Measurements from ENCODE around the gene PEF1.
A peak's percentile ranks its signal among the peaks of the same experiment; 100 is the strongest.

PEF1 gene

GRCh38 chr1:31640964-31641363 is 3.7 kb downstream of the PEF1 start:
- in situ Hi-C loops (cut with MboI; ENCODE audit: low pct_unique_long_range_greater_than_20kb, low sequenced_read_pairs), result no loop called here
- DNase-seq, result no peak

GRCh38 chr1:31640179-31640578 is 4.5 kb downstream of the PEF1 start:
- in situ Hi-C loops (cut with MboI; ENCODE audit: low pct_unique_long_range_greater_than_20kb, low sequenced_read_pairs), result no loop called here
- DNase-seq, result no peak

GRCh38 chr1:31639543-31639942 is 5.1 kb downstream of the PEF1 start:
- no peak for DNase-seq
- in situ Hi-C loops (cut with MboI; ENCODE audit: low pct_unique_long_range_greater_than_20kb, low sequenced_read_pairs), result no loop called here

GRCh38 chr1:31637915-31638673 is 6.6 kb downstream of the PEF1 start:
- in situ Hi-C loops (cut with MboI; ENCODE audit: low pct_unique_long_range_greater_than_20kb, low sequenced_read_pairs), result no loop called here
- DNase-seq, result no peak

- DNase-seq, result peak; percentile 43
- in situ Hi-C loops (cut with MboI; ENCODE audit: low pct_unique_long_range_greater_than_20kb, low sequenced_read_pairs), result no loop called here
These were observed 11.6 kb downstream of the PEF1 start for GRCh38 chr1:31633117-31633516.

- in situ Hi-C loops (cut with MboI; ENCODE audit: low pct_unique_long_range_greater_than_20kb, low sequenced_read_pairs), result no loop called here
- DNase-seq, result no peak
These were observed 12.0 kb downstream of the PEF1 start for GRCh38 chr1:31632649-31633048.

- DNase-seq, result no peak
- in situ Hi-C loops (cut with MboI; ENCODE audit: low pct_unique_long_range_greater_than_20kb, low sequenced_read_pairs), result no loop called here
These were observed 15.6 kb downstream of the PEF1 start for GRCh38 chr1:31628931-31629556.

- in situ Hi-C loops (cut with MboI; ENCODE audit: low pct_unique_long_range_greater_than_20kb, low sequenced_read_pairs), result no loop called here
- DNase-seq, result no peak
These were observed 16.6 kb downstream of the PEF1 start for GRCh38 chr1:31627930-31628559.

GRCh38 chr1:31627301-31627929 is 17.3 kb downstream of the PEF1 start:
- DNase-seq, result no peak
- in situ Hi-C loops (cut with MboI; ENCODE audit: low pct_unique_long_range_greater_than_20kb, low sequenced_read_pairs), result no loop called here

- in situ Hi-C loops (cut with MboI; ENCODE audit: low pct_unique_long_range_greater_than_20kb, low sequenced_read_pairs), result no loop called here
These were observed 18.2 kb downstream of the PEF1 start for GRCh38 chr1:31626223-31627207.

GRCh38 chr1:31625561-31626222 is 19.0 kb downstream of the PEF1 start:
- in situ Hi-C loops (cut with MboI; ENCODE audit: low pct_unique_long_range_greater_than_20kb, low sequenced_read_pairs), result no loop called here
- DNase-seq, result no peak

More at GRCh38 chr1:31626223-31627207, 18.2 kb downstream of the PEF1 start:
- no peak for DNase-seq

GRCh38 chr1:31624731-31625514 is 19.8 kb downstream of the PEF1 start:
- in situ Hi-C loops (cut with MboI; ENCODE audit: low pct_unique_long_range_greater_than_20kb, low sequenced_read_pairs), result no loop called here
- DNase-seq, result no peak

- in situ Hi-C loops (cut with MboI; ENCODE audit: low pct_unique_long_range_greater_than_20kb, low sequenced_read_pairs), result no loop called here
- no peak for DNase-seq
These were observed 20.4 kb downstream of the PEF1 start for GRCh38 chr1:31624309-31624708.

- DNase-seq, result no peak
- in situ Hi-C loops (cut with MboI; ENCODE audit: low pct_unique_long_range_greater_than_20kb, low sequenced_read_pairs), result no loop called here
These were observed 21.3 kb downstream of the PEF1 start for GRCh38 chr1:31623365-31623764.

- in situ Hi-C loops (cut with MboI; ENCODE audit: low pct_unique_long_range_greater_than_20kb, low sequenced_read_pairs), result no loop called here
- no peak for DNase-seq
These were observed 22.6 kb downstream of the PEF1 start for GRCh38 chr1:31621847-31622730.

GRCh38 chr1:31621498-31621820 is 23.2 kb downstream of the PEF1 start:
- in situ Hi-C loops (cut with MboI; ENCODE audit: low pct_unique_long_range_greater_than_20kb, low sequenced_read_pairs), result no loop called here
- DNase-seq, result no peak

Measured in KBM-7 (cell line).